NCI-H2196 (cell line): ENCODE results near the gene LRRIQ4.
A peak's percentile ranks its signal among the peaks of the same experiment; 100 is the strongest.

Experiments used
- DNase-seq: peaks from one replicate; lab custom pipeline; 2025; ENCODE audit not compliant: unreplicated experiment; lab: John Stamatoyannopoulos, UW

The LRRIQ4 gene

GRCh38 chr3:169850618-169851017 is 37.9 kb downstream of the LRRIQ4 start:
- no peak for DNase-seq

- DNase-seq, result no peak
Observed at GRCh38 chr3:169855514-169855913, 42.8 kb downstream of the LRRIQ4 start.

GRCh38 chr3:169857811-169858210 is 45.1 kb downstream of the LRRIQ4 start:
- no peak for DNase-seq

GRCh38 chr3:169861871-169862270 is 49.2 kb downstream of the LRRIQ4 start:
- DNase-seq, result no peak

GRCh38 chr3:169863458-169863899 is 50.8 kb downstream of the LRRIQ4 start:
- peak; percentile 81 for DNase-seq

- no peak for DNase-seq
Observed at GRCh38 chr3:169864270-169864669, 51.6 kb downstream of the LRRIQ4 start.

- no peak for DNase-seq
Observed at GRCh38 chr3:169865176-169865767, 52.6 kb downstream of the LRRIQ4 start.

- no peak for DNase-seq
Observed at GRCh38 chr3:169867584-169868210, 55.0 kb downstream of the LRRIQ4 start.

- DNase-seq, result no peak
Observed at GRCh38 chr3:169868369-169868768, 55.7 kb downstream of the LRRIQ4 start.

GRCh38 chr3:169869484-169870220 is 57.0 kb downstream of the LRRIQ4 start, which contains the start of gene LRRC31:
Gene LRRC31 (minus strand): TSS chr3:169869935. CDS start chr3:169869807, 128 bp downstream.
- DNase-seq, result peak; percentile 64

- DNase-seq, result no peak
Observed at GRCh38 chr3:169871129-169871886, 58.6 kb downstream of the LRRIQ4 start.

- no peak for DNase-seq
Observed at GRCh38 chr3:169879013-169879557, 66.4 kb downstream of the LRRIQ4 start.

- no peak for DNase-seq
Observed at GRCh38 chr3:169879845-169880575, 67.3 kb downstream of the LRRIQ4 start.

- DNase-seq, result no peak
Observed at GRCh38 chr3:169880576-169881250, 68.0 kb downstream of the LRRIQ4 start.

- DNase-seq, result peak; percentile 64
Observed at GRCh38 chr3:169886671-169887070, 74.0 kb downstream of the LRRIQ4 start.
